Mucosa of stomach (tissue), 1 donor: ENCODE data around the gene SOBP.

Experiments
- H3K27me3 ChIP-seq: one replicate; pipeline ENCODE4 v1.7.0; 2013; ENCODE audit warnings: mild to moderate bottlenecking, low read length; ENCODE audit not compliant: control insufficient read depth, insufficient read depth
- H3K36me3 ChIP-seq: one replicate; pipeline ENCODE4 v1.7.0; 2013; ENCODE audit warnings: low read length; ENCODE audit not compliant: control insufficient read depth, insufficient read depth
- H3K4me1 ChIP-seq: one replicate; pipeline ENCODE4 v1.7.0; 2013; ENCODE audit warnings: mild to moderate bottlenecking, low read length; ENCODE audit not compliant: control insufficient read depth, insufficient read depth
- H3K4me3 ChIP-seq: one replicate; pipeline ENCODE4 v1.7.0; 2013; ENCODE audit warnings: low read length
- H3K9ac ChIP-seq: one replicate; pipeline ENCODE4 v1.7.0; 2013; ENCODE audit warnings: mild to moderate bottlenecking, low read length, moderate library complexity
- H3K9me3 ChIP-seq: one replicate; pipeline ENCODE4 v1.7.0; 2013; ENCODE audit warnings: mild to moderate bottlenecking, low read length, moderate library complexity; ENCODE audit not compliant: control insufficient read depth
- donor health status: Pancreatic carcinoma.

SOBP gene

DNA sequence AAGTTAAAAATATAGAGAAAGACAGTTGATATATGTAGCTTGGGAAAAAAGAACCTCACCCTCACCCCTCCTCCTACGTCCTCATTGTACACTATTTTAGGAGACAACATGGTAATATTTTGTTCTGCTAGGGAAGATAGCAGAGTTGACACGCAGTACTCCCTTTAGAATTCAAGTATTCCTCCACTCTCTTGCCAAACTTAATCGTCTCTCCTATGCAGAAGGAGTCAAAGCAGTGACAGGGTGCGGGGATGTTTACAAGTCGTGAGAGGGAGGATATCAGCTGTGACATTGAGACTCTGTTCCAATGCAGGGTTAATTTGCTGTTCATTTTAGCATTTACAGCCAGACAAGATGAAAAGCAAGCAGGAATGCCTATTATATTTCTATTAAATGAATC, 97.5 kb downstream of the SOBP start:
- no peaks in the 10 kb centered on the region for H3K4me1 ChIP-seq
- H3K9me3 ChIP-seq = no peaks in the 10 kb centered on the region
- no peaks in the 10 kb centered on the region for H3K27me3 ChIP-seq
- no peak overlapping the region for H3K9ac ChIP-seq
- no peaks in the 10 kb centered on the region for H3K36me3 ChIP-seq
- no peak overlapping the region for H3K4me3 ChIP-seq

DNA sequence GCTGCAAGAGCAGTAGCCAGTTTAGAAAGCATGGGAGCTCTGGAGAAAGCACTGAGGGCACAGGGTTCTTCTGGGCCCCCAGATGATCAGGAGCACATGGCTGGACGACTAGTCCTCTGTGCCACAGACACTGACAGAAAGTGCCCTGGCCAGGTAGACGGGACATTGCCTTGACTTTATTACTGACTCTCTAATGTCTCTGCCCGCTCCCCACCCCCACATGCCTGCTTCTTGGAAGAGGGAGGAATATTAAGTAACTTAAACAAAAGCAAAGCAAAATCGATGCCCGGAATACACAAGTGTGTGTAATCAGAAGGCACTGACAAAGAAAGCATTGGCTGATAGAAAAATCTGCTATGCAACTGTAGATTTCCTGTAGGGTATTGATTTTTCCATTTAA, 99.3 kb downstream of the SOBP start:
- Histone ChIP-seq H3K9ac (no peak overlapping the region), H3K4me1 (no peaks in the 10 kb centered on the region), H3K4me3 (no peak overlapping the region)

DNA sequence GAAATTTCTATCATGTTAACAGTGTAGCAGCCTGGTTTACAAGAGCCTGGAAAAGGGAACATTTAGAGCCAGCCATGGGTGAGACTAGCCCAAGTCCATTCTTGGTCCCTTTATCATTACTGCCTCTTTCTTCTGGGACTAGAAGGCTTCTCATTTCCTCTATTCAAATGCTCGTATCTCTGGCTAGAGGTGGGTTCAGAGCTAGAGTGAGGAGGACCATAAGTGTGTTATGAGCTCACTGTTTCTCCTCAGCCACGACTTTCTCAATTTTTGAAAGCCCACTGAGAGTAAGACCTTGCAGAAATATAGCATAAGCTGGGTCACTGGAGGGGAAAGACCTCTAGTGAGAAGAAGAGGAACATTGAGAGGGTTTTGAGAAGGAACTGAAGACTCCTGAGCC, 100.0 kb downstream of the SOBP start:
- no peak overlapping the region for H3K4me3 ChIP-seq
- no peaks in the 10 kb centered on the region for H3K36me3 ChIP-seq
- H3K4me1 ChIP-seq = no peaks in the 10 kb centered on the region
- no peaks in the 10 kb centered on the region for H3K27me3 ChIP-seq
- no peak overlapping the region for H3K9ac ChIP-seq
- H3K9me3 ChIP-seq = no peaks in the 10 kb centered on the region

More for the DNA sequence above, 99.3 kb downstream of the SOBP start:
- no peaks in the 10 kb centered on the region for H3K9me3 ChIP-seq
- no peaks in the 10 kb centered on the region for H3K27me3 ChIP-seq
- H3K36me3 ChIP-seq = no peaks in the 10 kb centered on the region

DNA sequence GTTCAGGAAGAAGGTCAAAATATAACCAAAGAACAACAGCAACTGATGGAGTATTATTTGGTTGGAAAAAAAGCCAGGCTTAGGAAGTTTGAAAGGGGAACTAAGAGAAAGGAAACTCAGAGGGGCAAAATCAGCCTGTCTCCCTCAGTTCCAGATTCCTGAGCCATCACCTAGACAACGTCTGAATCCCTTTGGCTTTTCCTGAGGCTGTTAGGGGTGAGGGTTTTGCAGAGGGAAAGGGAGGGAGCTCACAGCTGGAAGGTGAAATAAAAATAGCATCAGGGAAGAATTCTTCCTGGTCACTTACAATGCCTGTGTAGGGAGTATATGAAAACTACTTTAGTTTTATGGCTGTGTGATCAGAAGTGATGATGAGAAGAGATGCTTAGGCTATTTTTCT, 100.5 kb downstream of the SOBP start:
- no peaks in the 10 kb centered on the region for H3K9me3 ChIP-seq
- H3K4me1 ChIP-seq = no peaks in the 10 kb centered on the region
- no peaks in the 10 kb centered on the region for H3K27me3 ChIP-seq
- no peak overlapping the region for H3K9ac ChIP-seq
- H3K4me3 ChIP-seq = no peak overlapping the region
- H3K36me3 ChIP-seq = no peaks in the 10 kb centered on the region

DNA sequence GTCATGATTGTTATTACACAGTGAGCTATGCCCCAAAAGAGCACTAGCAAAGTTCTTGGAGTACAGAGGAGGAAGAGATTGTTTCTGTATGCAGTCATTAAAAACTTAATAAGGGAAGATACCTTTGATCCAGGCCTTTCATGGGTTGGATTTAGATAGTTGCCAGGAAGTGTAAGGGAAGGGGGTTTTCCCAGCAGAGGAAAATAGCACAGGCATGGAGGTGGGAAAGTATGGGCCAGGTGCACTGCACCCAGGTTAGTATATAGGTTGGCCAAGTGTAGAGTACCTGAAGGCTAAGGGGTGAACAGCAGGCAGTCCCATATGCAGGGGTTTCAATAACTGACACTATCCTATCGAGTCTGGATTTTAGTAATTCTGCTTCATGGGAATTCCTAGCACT, 101.4 kb downstream of the SOBP start:
- Histone ChIP-seq H3K4me1 (no peaks in the 10 kb centered on the region), H3K9ac (no peak overlapping the region), H3K9me3 (no peaks in the 10 kb centered on the region), H3K36me3 (no peaks in the 10 kb centered on the region), H3K27me3 (no peaks in the 10 kb centered on the region), H3K4me3 (no peak overlapping the region)

DNA sequence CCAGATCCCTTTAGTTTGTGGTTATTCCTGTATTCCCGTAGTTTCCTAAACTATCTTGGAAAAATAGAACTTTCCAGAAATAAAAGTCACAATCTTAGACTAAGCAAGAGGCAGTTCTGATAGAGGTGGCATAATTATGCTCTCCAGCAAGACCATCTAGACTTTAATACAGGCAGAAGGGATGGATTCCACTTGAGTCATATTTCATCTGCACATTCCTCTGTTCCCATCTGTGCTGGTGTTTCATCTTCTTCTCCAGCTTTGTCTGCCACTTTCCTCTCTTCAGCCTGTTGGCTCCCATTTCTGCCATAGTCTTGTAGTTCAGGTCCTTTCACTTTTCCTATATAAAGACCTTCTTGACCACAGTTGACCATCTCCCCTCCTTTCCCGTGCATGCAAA, 102.9 kb downstream of the SOBP start:
- no peak overlapping the region for H3K4me3 ChIP-seq
- H3K27me3 ChIP-seq = no peaks in the 10 kb centered on the region
- no peaks in the 10 kb centered on the region for H3K9me3 ChIP-seq
- H3K4me1 ChIP-seq = no peaks in the 10 kb centered on the region
- no peaks in the 10 kb centered on the region for H3K36me3 ChIP-seq
- no peak overlapping the region for H3K9ac ChIP-seq

DNA sequence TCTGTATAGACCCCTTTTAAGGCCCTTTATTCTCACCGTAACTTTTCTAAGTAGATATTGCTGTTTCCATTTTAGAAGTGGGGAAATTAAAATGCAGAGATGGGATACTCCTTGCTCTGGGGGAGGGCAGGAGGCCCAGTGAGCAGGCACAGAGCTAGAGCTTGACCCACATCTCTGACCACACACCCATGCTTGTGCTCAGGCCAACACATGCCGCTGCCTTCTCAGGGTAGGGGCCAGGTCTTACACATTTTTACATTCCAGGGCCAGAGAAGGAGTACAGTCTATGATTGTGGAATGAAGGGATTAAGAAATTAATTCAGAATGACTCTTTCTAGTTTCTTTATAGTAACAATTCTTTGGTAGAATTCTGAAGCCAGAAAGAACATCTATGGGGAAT, 104.8 kb downstream of the SOBP start:
- no peaks in the 10 kb centered on the region for H3K27me3 ChIP-seq
- H3K4me1 ChIP-seq = no peaks in the 10 kb centered on the region
- H3K9me3 ChIP-seq = no peaks in the 10 kb centered on the region
- H3K9ac ChIP-seq = no peak overlapping the region
- no peaks in the 10 kb centered on the region for H3K36me3 ChIP-seq
- no peak overlapping the region for H3K4me3 ChIP-seq

DNA sequence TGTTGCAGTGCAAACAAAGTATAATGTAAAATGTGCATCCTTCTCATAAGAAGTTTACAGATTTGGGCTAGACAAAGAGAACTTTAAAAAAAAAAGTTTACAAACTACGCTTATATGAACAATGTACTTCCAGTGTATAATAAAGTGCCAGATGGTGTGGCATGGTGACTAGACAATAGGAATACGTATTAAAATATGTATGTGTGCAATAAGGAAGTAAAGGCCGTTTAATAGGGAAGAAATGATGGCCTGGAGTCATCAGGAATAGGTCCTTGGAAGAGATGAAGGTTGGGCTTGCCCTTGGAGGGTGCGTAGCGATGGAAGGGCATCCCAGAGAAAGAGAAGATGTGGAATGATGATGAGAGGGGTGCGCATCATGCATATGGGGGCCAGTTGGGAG, 108.2 kb downstream of the SOBP start:
- H3K4me1 ChIP-seq = no peaks in the 10 kb centered on the region

DNA sequence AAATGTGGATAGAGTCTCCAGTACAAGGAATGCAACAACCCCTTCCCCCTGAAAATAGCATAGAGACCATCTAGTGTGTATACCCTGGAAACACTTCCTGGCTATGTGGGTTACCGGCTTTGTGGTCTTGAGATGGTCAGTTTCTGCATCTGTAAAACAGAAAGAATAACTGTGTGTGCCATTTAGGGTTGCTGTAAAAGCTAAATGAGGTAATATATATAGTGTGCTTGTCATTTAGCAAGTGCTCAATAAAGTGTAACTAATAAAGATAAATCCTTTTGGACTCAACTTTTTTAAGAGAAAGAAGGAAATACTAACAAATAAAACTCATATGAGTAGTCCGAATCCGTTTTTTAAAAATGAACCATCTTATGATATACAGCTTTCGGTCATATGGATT, 109.1 kb downstream of the SOBP start:
- H3K9me3 ChIP-seq = no peaks in the 10 kb centered on the region

More for the DNA sequence above, 108.2 kb downstream of the SOBP start:
- H3K27me3 ChIP-seq = no peaks in the 10 kb centered on the region
- no peaks in the 10 kb centered on the region for H3K9me3 ChIP-seq
- H3K9ac ChIP-seq = no peak overlapping the region
- H3K36me3 ChIP-seq = no peaks in the 10 kb centered on the region
- no peak overlapping the region for H3K4me3 ChIP-seq

DNA sequence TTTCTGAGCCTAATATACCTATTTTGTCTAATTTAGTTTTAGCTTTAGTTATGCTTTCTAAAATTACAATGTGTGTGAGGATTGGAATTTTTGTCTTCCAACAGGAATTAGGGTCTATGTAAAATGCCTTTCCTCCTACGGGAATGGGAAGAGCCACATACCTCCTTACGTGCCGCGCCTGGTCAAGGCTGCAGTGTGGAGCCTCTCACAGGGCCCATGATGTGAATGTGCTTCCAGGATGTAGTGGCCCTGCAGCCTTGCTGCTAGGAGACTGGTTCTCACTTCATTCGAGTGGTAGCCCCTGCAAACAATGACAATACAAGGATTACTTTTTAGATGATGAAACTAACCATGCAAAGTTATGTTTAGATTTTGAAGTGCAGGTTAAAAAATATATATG, 110.2 kb downstream of the SOBP start:
- Histone ChIP-seq H3K27me3 (no peaks in the 10 kb centered on the region), H3K9me3 (no peaks in the 10 kb centered on the region)

More for the DNA sequence above, 109.1 kb downstream of the SOBP start:
- no peaks in the 10 kb centered on the region for H3K4me1 ChIP-seq
- no peaks in the 10 kb centered on the region for H3K36me3 ChIP-seq
- no peak overlapping the region for H3K4me3 ChIP-seq
- no peak overlapping the region for H3K9ac ChIP-seq
- H3K27me3 ChIP-seq = no peaks in the 10 kb centered on the region

DNA sequence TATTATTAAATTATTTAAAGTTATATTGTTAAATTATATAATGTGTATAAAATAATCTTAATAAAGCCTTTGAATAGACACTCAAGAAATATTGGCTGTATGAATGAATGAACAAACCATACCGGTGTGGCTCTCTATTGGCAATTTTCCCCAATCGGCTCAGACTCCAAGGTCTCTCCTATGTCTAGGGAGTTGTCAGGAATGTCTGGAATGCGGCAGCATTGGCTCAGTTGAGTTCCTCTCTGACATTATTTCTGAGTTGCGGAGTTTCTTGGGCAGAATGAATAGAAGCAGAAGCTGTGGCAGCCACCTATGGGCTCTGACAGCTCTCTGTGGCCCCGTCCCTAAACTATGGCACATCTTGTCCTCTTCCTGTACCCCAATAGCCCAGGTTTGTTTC, 111.0 kb downstream of the SOBP start:
- Histone ChIP-seq H3K4me1 (no peaks in the 10 kb centered on the region), H3K9ac (no peak overlapping the region), H3K4me3 (no peak overlapping the region)

More for the DNA sequence above, 110.2 kb downstream of the SOBP start:
- Histone ChIP-seq H3K4me3 (no peak overlapping the region), H3K4me1 (no peaks in the 10 kb centered on the region), H3K36me3 (no peaks in the 10 kb centered on the region), H3K9ac (no peak overlapping the region)

DNA sequence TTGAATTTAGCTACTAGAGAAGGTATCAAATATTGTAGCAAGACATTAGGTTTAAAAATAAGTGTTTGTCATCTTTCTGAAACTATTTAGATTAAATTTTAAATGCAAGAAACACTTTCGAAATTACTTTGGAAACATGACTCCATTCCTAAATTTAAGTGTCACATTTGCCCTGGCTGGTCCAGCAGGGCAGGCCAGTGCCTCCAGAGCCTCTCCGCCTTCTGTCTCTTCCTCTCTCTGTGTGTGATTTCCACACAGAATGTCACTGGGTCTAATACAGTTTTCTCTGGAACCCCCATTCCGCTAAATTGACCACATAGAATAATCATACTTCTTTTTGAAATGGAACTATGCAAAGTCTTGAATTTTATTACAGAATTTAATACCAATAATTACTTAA, 111.5 kb downstream of the SOBP start:
- Histone ChIP-seq H3K27me3 (no peaks in the 10 kb centered on the region), H3K9ac (no peak overlapping the region), H3K36me3 (no peaks in the 10 kb centered on the region), H3K4me3 (no peak overlapping the region), H3K4me1 (peaks cover under 1% of the 10 kb centered on the region), H3K9me3 (no peaks in the 10 kb centered on the region)

More for the DNA sequence above, 111.0 kb downstream of the SOBP start:
- no peaks in the 10 kb centered on the region for H3K27me3 ChIP-seq
- H3K9me3 ChIP-seq = no peaks in the 10 kb centered on the region
- no peaks in the 10 kb centered on the region for H3K36me3 ChIP-seq

DNA sequence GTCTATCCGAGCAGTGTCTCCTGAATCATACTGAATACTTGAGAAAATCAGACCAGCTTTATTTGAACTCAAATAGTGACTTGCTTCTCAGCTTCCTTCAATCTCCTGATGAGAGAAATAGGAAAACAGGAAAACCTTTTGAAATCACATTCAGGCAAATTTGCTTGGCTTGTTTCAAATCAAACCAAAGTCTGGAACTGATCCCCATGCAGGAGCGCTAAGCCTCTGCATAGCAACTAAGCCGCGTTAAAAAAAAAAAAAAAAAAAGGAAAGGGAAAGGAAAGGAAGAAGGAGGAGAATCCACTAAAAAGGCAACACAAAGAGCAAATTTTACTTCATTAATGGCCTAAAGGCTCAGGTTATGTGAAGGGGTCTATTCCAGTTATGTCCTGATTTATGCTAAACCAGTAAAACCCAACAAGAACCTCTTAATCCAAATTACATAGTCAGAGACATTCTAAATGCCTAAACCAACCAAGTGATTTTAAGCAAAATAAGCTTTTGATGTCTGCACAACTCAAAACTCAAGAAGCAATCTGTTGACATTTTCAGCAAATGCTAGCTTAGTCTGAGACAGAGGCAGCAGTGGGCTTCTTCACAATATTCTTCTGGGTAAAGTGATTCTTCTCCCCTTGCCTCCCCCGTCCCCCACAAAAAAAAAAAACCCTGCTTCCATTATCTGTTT, 112.5 kb downstream of the SOBP start:
- H3K4me1 ChIP-seq = peaks cover 11% of the 10 kb centered on the region
- no peak overlapping the region for H3K4me3 ChIP-seq
- no peak overlapping the region for H3K9ac ChIP-seq
- H3K27me3 ChIP-seq = no peaks in the 10 kb centered on the region
- no peaks in the 10 kb centered on the region for H3K36me3 ChIP-seq
- H3K9me3 ChIP-seq = no peaks in the 10 kb centered on the region
